IMR-90 (cell line): Measurements from ENCODE around the gene C6orf141. TPM values are rescaled to one million over a fixed set of nuclear protein-coding genes. Genes with fewer than 3 reads are reported as not detected.

Experiments
- ATAC-seq: fragments of 200-7000 bp; cut with Tn5 transposase; 2 replicates; pipeline ENCODE4 v1.9.1; 2020; ENCODE audit warnings: low read depth, mild to moderate bottlenecking, moderate library complexity
- BruUV-seq: library from RNA; stranded (reverse); fragments of 400-500 nt; replicated peaks from 2 replicates; lab custom pipeline; 2021; lab: Mats Ljungman, UMichigan
- CTCF ChIA-PET: fragments of 300-600 bp; formaldehyde crosslinking; extraction: SDS; loops from one replicate; lab custom pipeline; 2021; ENCODE audit warnings: antibody characterized with exemption; lab: Yijun Ruan, JAX
- POLR2A ChIA-PET: fragments of 300-600 bp; sonication (Branson Sonifier 250); formaldehyde crosslinking; loops from one replicate; lab custom pipeline; 2022; ENCODE audit warnings: antibody characterized with exemption; ENCODE audit not compliant: unreplicated experiment; lab: Charles Lee
- DNase-seq: peaks from one replicate; pipeline ENCODE4 v3.0.0; 2013
- H2AFZ ChIP-seq: replicated peaks from 2 replicates; pipeline ENCODE3; 2013; ENCODE audit warnings: low read length, mild to moderate bottlenecking; ENCODE audit not compliant: poor library complexity
- H2AK5ac ChIP-seq: 2 replicates; pipeline ENCODE4 v1.6.1; 2013; ENCODE audit warnings: low read depth, low read length, inconsistent platforms
- H2AK9ac ChIP-seq: replicated peaks from 2 replicates; pipeline ENCODE3; 2013; ENCODE audit warnings: mild to moderate bottlenecking, low read depth, low read length, moderate library complexity; ENCODE audit not compliant: poor library complexity
- H2BK120ac ChIP-seq: 2 replicates; pipeline ENCODE4 v1.6.1; 2013; ENCODE audit warnings: low read depth, low read length, inconsistent platforms
- H2BK15ac ChIP-seq: 3 replicates; pipeline ENCODE4 v1.6.1; 2013; ENCODE audit warnings: low read depth, low read length, inconsistent platforms
- H2BK20ac ChIP-seq: 2 replicates; pipeline ENCODE4 v1.6.1; 2013; ENCODE audit warnings: low read depth, mild to moderate bottlenecking, inconsistent platforms, low read length, moderate library complexity
- H2BK5ac ChIP-seq: 2 replicates; pipeline ENCODE4 v1.6.1; 2013; ENCODE audit warnings: mild to moderate bottlenecking, low read depth, low read length, inconsistent platforms; ENCODE audit not compliant: poor library complexity, severe bottlenecking
- H3K14ac ChIP-seq: replicated peaks from 2 replicates; pipeline ENCODE4 v1.6.1; 2013; ENCODE audit warnings: low read depth, low read length, inconsistent platforms
- H3K18ac ChIP-seq: 2 replicates; pipeline ENCODE4 v1.6.1; 2013; ENCODE audit warnings: low read depth, low read length, control low read depth
- H3K23ac ChIP-seq: 2 replicates; pipeline ENCODE4 v1.6.1; 2013; ENCODE audit warnings: low read depth, low read length, inconsistent platforms
- H3K27ac ChIP-seq: 2 replicates; pipeline ENCODE4 v1.5.1; 2013; ENCODE audit warnings: mild to moderate bottlenecking, control low read depth, low read length; ENCODE audit not compliant: insufficient read depth
- H3K27me3 ChIP-seq: 2 replicates; pipeline ENCODE4 v1.6.1; 2013; ENCODE audit warnings: low read length; ENCODE audit not compliant: control insufficient read depth, insufficient read depth
- H3K36me3 ChIP-seq: 2 replicates; pipeline ENCODE4 v1.6.1; 2013; ENCODE audit warnings: low read length, mixed read lengths; ENCODE audit not compliant: control insufficient read depth, insufficient read depth
- H3K4ac ChIP-seq: 2 replicates; pipeline ENCODE4 v1.6.1; 2013; ENCODE audit warnings: low read depth, low read length, inconsistent platforms
- H3K4me1 ChIP-seq: 2 replicates; pipeline ENCODE4 v1.6.1; 2013; ENCODE audit warnings: low read length, mixed read lengths; ENCODE audit not compliant: control insufficient read depth, insufficient read depth
- H3K4me2 ChIP-seq: 2 replicates; pipeline ENCODE4 v1.6.1; 2013; ENCODE audit warnings: low read depth, mild to moderate bottlenecking, control low read depth, low read length, moderate library complexity
- H3K4me3 ChIP-seq: 2 replicates; pipeline ENCODE4 v1.5.1; 2013; ENCODE audit warnings: low read depth, mild to moderate bottlenecking, control low read depth, low read length, moderate library complexity; ENCODE audit not compliant: insufficient read depth
- H3K56ac ChIP-seq: 2 replicates; pipeline ENCODE4 v1.6.1; 2013; ENCODE audit warnings: low read length, inconsistent platforms; ENCODE audit not compliant: insufficient read depth; ENCODE audit errors: extremely low read depth
- H3K79me1 ChIP-seq, 2 experiments: 2 replicates each; pipeline ENCODE4 v1.6.1; 2013; ENCODE audit warnings: low read length in 2 of 2, inconsistent platforms in 1 of 2, low read depth in 1 of 2
- H3K9ac ChIP-seq: 2 replicates; pipeline ENCODE4 v1.6.1; 2013; ENCODE audit warnings: low read depth, low read length, control low read depth
- H3K9me1 ChIP-seq: 2 replicates; pipeline ENCODE4 v1.6.1; 2013; ENCODE audit warnings: low read length, inconsistent platforms; ENCODE audit not compliant: insufficient read depth
- H3K9me3 ChIP-seq: 2 replicates; pipeline ENCODE4 v1.6.1; 2013; ENCODE audit warnings: low read length; ENCODE audit not compliant: control insufficient read depth, insufficient read depth
- H4K20me1 ChIP-seq: 2 replicates; pipeline ENCODE4 v1.6.1; 2013; ENCODE audit warnings: low read length, inconsistent platforms; ENCODE audit not compliant: insufficient read depth
- H4K5ac ChIP-seq: 2 replicates; pipeline ENCODE4 v1.6.1; 2013; ENCODE audit warnings: mild to moderate bottlenecking, low read depth, low read length, control low read depth
- H4K8ac ChIP-seq, 2 experiments: 2 replicates each; pipeline ENCODE4 v1.6.1; 2013; ENCODE audit warnings: low read depth in 2 of 2, low read length in 2 of 2, control low read depth in 1 of 2, inconsistent platforms in 1 of 2
- H4K91ac ChIP-seq: 2 replicates; pipeline ENCODE4 v1.6.1; 2013; ENCODE audit warnings: low read depth, low read length, inconsistent platforms; ENCODE audit not compliant: insufficient read depth
- CEBPB ChIP-seq: IDR thresholded peaks from 2 replicates; pipeline ENCODE4 v1.6.1; 2012; ENCODE audit warnings: low read depth, low read length, improper control_type of control experiment
- ELK1 ChIP-seq: fragments of 150-350 bp; IDR thresholded peaks from 2 replicates; pipeline ENCODE4 v1.6.1; 2016; ENCODE audit warnings: low read depth, mild to moderate bottlenecking, low read length, moderate library complexity, borderline replicate concordance
- MAFK ChIP-seq: IDR thresholded peaks from 2 replicates; pipeline ENCODE4 v1.6.1; 2012; ENCODE audit warnings: low read depth, low read length, improper control_type of control experiment
- MAZ ChIP-seq: IDR thresholded peaks from 2 replicates; pipeline ENCODE4 v1.6.1; 2012; ENCODE audit warnings: low read depth, mild to moderate bottlenecking, low read length, improper control_type of control experiment, moderate library complexity, borderline replicate concordance
- POLR2A ChIP-seq: IDR thresholded peaks from 2 replicates; pipeline ENCODE4 v1.6.1; 2012; ENCODE audit warnings: mild to moderate bottlenecking, low read depth, low read length
- RCOR1 ChIP-seq: IDR thresholded peaks from 2 replicates; pipeline ENCODE4 v1.6.1; 2012; ENCODE audit warnings: mild to moderate bottlenecking, low read length, improper control_type of control experiment; ENCODE audit not compliant: insufficient replicate concordance
- WGBS, 2 experiments: methylation state at CpG; one replicate each; pipeline versions ENCODE4 v1.1.5 to v1.1.7; 2013; ENCODE audit warnings: missing lambda C conversion rate in 2 of 2; ENCODE audit not compliant: insufficient read length in 1 of 2; ENCODE audit errors: extremely low coverage in 2 of 2; 5-methylcytosine and 5-hydroxymethylcytosine counted together
- dilution Hi-C: fragments of 300-500 bp; cut with HindIII; formaldehyde crosslinking; loops from one replicate; pipeline ENCODE4 v1.14.3; 2018; ENCODE audit warnings: low sequenced_read_pairs; ENCODE audit not compliant: unreplicated experiment
- in situ Hi-C: fragments of 300-500 bp; cut with MboI; formaldehyde crosslinking; loops from 3 replicates; pipeline ENCODE4 v1.14.3; 2019; ENCODE audit warnings: low sequenced_read_pairs, inconsistent platforms, mixed read lengths
- intact Hi-C: fragments of 100-400 bp; cut with micrococcal nuclease; formaldehyde crosslinking; loops from 2 replicates; pipeline ENCODE4 v1.10.0; 2022
- polyA plus RNA-seq, 3 experiments: library from polyadenylated mRNA; depleted of rRNA; stranded (reverse); fragments of >200 nt; gene quantifications; 2 replicates each; pipeline ENCODE4 v1.2.3, GENCODE V29; 2012; ENCODE audit warnings: low replicate concordance in 1 of 3
- total RNA-seq: library from RNA; depleted of rRNA; stranded (reverse); fragments of >200 nt; gene quantifications from 2 replicates; pipeline ENCODE4 v1.2.3, GENCODE V29; 2012

The C6orf141 gene
- total and polyA plus RNA-seq, 2 of the 4 experiments (the other 2 are of a cell fraction), result not detected

- Histone ChIP-seq H3K9ac (no peak overlapping the region), H4K8ac (no peak overlapping the region), H4K91ac (no peak overlapping the region), H2AK9ac (no peak overlapping the region), H4K20me1 (no peaks in the 10 kb centered on the region), H3K4me2 (no peak overlapping the region), H3K4me1 (no peaks in the 10 kb centered on the region), H3K56ac (no peak overlapping the region), H3K9me3 (no peaks in the 10 kb centered on the region), H2BK120ac (no peak overlapping the region), H2AFZ (no peak overlapping the region), H3K27me3 (no peaks in the 10 kb centered on the region), H2BK20ac (no peak overlapping the region), H3K79me1 (no peaks in the 10 kb centered on the region), H3K27ac (no peak overlapping the region), H2BK15ac (no peak overlapping the region), H3K36me3 (no peaks in the 10 kb centered on the region), H2AK5ac (no peak overlapping the region), H3K9me1 (no peaks in the 10 kb centered on the region), H3K4ac (no peak overlapping the region), H4K5ac (no peak overlapping the region), H3K4me3 (no peak overlapping the region), H2BK5ac (no peak overlapping the region), H3K14ac (no peak overlapping the region), H3K23ac (no peak overlapping the region), H3K18ac (no peak overlapping the region)
- TF ChIP-seq CEBPB (no peak), POLR2A (no peak), ELK1 (no peak), MAZ (no peak), RCOR1 (no peak), MAFK (no peak)
- DNase-seq (no peak), ATAC-seq (no peak)
- in situ Hi-C loops (loop anchor here (25.0 kb wide), 1 partner anchor 294 kb away; no protein-coding TSS in a partner anchor), dilution Hi-C loops (no loop called here), intact Hi-C loops (no loop called here)
- no CpG with 5 or more reads among the region's 7 CpGs for WGBS, 2 experiments
- no TSS peak for BruUV-seq
- ChIA-PET POLR2A (no interaction called here), CTCF (interaction anchor here (2.6 kb wide), 1 partner anchor 11 kb away, joined by 9 read pairs; no protein-coding TSS in a partner anchor)
Observed at GRCh38 chr6:49543087-49543858, 7.2 kb upstream of the C6orf141 start.
